ENCODE measurements around the gene COL26A1.

Gene COL26A1

GRCh38 chr7:101581891-101582290, 219.2 kb downstream of the COL26A1 start:
- no peak for DNase-seq

- no peak for DNase-seq
Measured at GRCh38 chr7:101582971-101583370, 220.3 kb downstream of the COL26A1 start.

GRCh38 chr7:101586078-101586905, 223.6 kb downstream of the COL26A1 start:
- no peak for DNase-seq

- DNase-seq: no peak
Measured at GRCh38 chr7:101586906-101587677, 224.4 kb downstream of the COL26A1 start.

GRCh38 chr7:101588131-101588935, 225.7 kb downstream of the COL26A1 start:
- DNase-seq: no peak

GRCh38 chr7:101589052-101589451, 226.4 kb downstream of the COL26A1 start:
- DNase-seq: no peak

- no peak for DNase-seq
Measured at GRCh38 chr7:101589976-101590662, 227.4 kb downstream of the COL26A1 start.

- DNase-seq: no peak
Measured at GRCh38 chr7:101590663-101591435, 228.2 kb downstream of the COL26A1 start.

GRCh38 chr7:101591504-101591903, 228.8 kb downstream of the COL26A1 start:
- DNase-seq: no peak

GRCh38 chr7:101593556-101593955, 230.9 kb downstream of the COL26A1 start:
- no peak for DNase-seq

- DNase-seq: no peak
Measured at GRCh38 chr7:101594790-101595189, 232.1 kb downstream of the COL26A1 start.

- DNase-seq: no peak
Measured at GRCh38 chr7:101595246-101595645, 232.6 kb downstream of the COL26A1 start.

- no peak for DNase-seq
Measured at GRCh38 chr7:101595766-101596537, 233.3 kb downstream of the COL26A1 start.

GRCh38 chr7:101596898-101597297, 234.2 kb downstream of the COL26A1 start:
- DNase-seq: no peak

GRCh38 chr7:101597941-101598340, 235.3 kb downstream of the COL26A1 start:
- no peak for DNase-seq

- no peak for DNase-seq
Measured at GRCh38 chr7:101598422-101598985, 235.8 kb downstream of the COL26A1 start.

GRCh38 chr7:101598986-101599771, 236.5 kb downstream of the COL26A1 start:
- DNase-seq: no peak

GRCh38 chr7:101599787-101600186, 237.1 kb downstream of the COL26A1 start:
- DNase-seq: no peak

- no peak for DNase-seq
Measured at GRCh38 chr7:101602082-101602481, 239.4 kb downstream of the COL26A1 start.

Measured in activated effector memory CD4-positive, alpha-beta T cell treated with Interleukin-2 at 50 U/mL for 16 hours (primary cell).